Stimulated activated CD4-positive, alpha-beta T cell treated with anti-CD3 and anti-CD28 coated beads, Interleukin-12 subunit alpha, Interleukin-12 subunit beta, amount 100 ng/mL, for 48 hours (primary cell): ENCODE data around the gene C16orf92.
"Not testable (repeated sequence)": the region's sequence is repeated elsewhere in the genome, so short reads cannot be mapped to it uniquely, and the experiment has no call there.

ENCODE experiments used
- DNase-seq, 3 donors: peaks; one replicate each; pipeline ENCODE4 v3.0.0-alpha.2; 2020; ENCODE audit warnings: low read depth in 2 of 3, low spot score in 1 of 3

The C16orf92 gene

GRCh38 chr16:30003670-30004423 is 19.2 kb upstream of the C16orf92 start:
- no peak for DNase-seq

GRCh38 chr16:30004424-30004776 is 18.6 kb upstream of the C16orf92 start:
- no peak for DNase-seq

GRCh38 chr16:30004811-30005242 is 18.2 kb upstream of the C16orf92 start:
- DNase-seq: no peak

- no peak for DNase-seq
These were observed 17.5 kb upstream of the C16orf92 start for GRCh38 chr16:30005341-30006094.

GRCh38 chr16:30006095-30006473 is 16.9 kb upstream of the C16orf92 start:
- DNase-seq: no peak

- no peak for DNase-seq
These were observed 16.2 kb upstream of the C16orf92 start for GRCh38 chr16:30006659-30007377.

GRCh38 chr16:30007378-30007895 is 15.6 kb upstream of the C16orf92 start:
- DNase-seq: no peak

GRCh38 chr16:30009085-30009862 is 13.7 kb upstream of the C16orf92 start:
- no peak for DNase-seq

- DNase-seq: no peak
These were observed 12.8 kb upstream of the C16orf92 start for GRCh38 chr16:30009990-30010843.

GRCh38 chr16:30010844-30011713 is 11.9 kb upstream of the C16orf92 start, which contains the start of gene DOC2A:
TSS of gene DOC2A (minus strand) at chr16:30011027. CDS start at chr16:30010222, 805 bp downstream.
- peak in 1 of 3 donors; percentile 37 for DNase-seq

GRCh38 chr16:30011714-30012504 is 11.1 kb upstream of the C16orf92 start:
- no peak for DNase-seq

GRCh38 chr16:30012598-30012997 is 10.4 kb upstream of the C16orf92 start:
- DNase-seq: not testable (repeated sequence)

- DNase-seq: not testable (repeated sequence)
These were observed 7.5 kb upstream of the C16orf92 start for GRCh38 chr16:30015450-30015849.

GRCh38 chr16:30016555-30017276 is 6.3 kb upstream of the C16orf92 start:
- DNase-seq: no peak

GRCh38 chr16:30017277-30017656 is 5.7 kb upstream of the C16orf92 start:
- DNase-seq: no peak

- DNase-seq: not testable (repeated sequence)
These were observed 5.1 kb upstream of the C16orf92 start for GRCh38 chr16:30017937-30018336.

GRCh38 chr16:30018731-30019158 is 4.3 kb upstream of the C16orf92 start:
- DNase-seq: no peak
